ENCODE data around the gene CCDC91.

- TF ChIP-seq CTCF (IDR thresholded peaks at IDR 0.05) (no peak), POLR2A (IDR thresholded peaks at IDR 0.05) (no peak)
Measured at GRCh38 chr12:28424965-28425364, 234.7 kb downstream of the CCDC91 start.
